K562 (cell line): ENCODE data around the gene DUSP28. TPM values are rescaled to one million over a fixed set of nuclear protein-coding genes. Genes with fewer than 3 reads are reported as not detected.

Experiments
- ATAC-seq: fragments of 200-7000 bp; cut with Tn5 transposase; 3 replicates; pipeline ENCODE4 v1.9.1; 2020; ENCODE audit warnings: moderate library complexity
- BruUV-seq: library from RNA; stranded (reverse); fragments of 400-500 nt; replicated peaks from 2 replicates; lab custom pipeline; 2021; lab: Mats Ljungman, UMichigan
- CTCF ChIA-PET: fragments of 300-600 bp; formaldehyde crosslinking; extraction: SDS; loops from one replicate; lab custom pipeline; 2021; ENCODE audit warnings: low intra/inter-chr PET ratio; lab: Yijun Ruan, JAX
- POLR2A ChIA-PET: fragments of 300-600, 350-650 bp; sonication (Branson Sonifier 250); formaldehyde crosslinking; extraction: SDS; loops from one replicate; lab custom pipeline; 2021; ENCODE audit warnings: antibody characterized with exemption, inconsistent platforms; lab: Yijun Ruan, JAX
- DNase-seq, 4 experiments: peaks; one replicate each; pipeline versions ENCODE4 v3.0.0 to v3.0.0-alpha.2; 2011 to 2018; ENCODE audit warnings: low spot score in 3 of 4, mixed read lengths in 3 of 4; ENCODE audit errors: extremely low read depth in 1 of 4
- FAIRE-seq: peaks from 2 replicates; lab custom pipeline; 2011; peaks lifted over from hg19 to GRCh38; lab: Jason Lieb, UNC
- H2AFZ ChIP-seq: 2 replicates; pipeline ENCODE4 v1.6.0; 2011; ENCODE audit warnings: low read depth, low read length, control low read depth, inconsistent platforms
- H3K27ac ChIP-seq: fragments of 200-600 bp; 3 replicates; pipeline ENCODE4 v1.8.0; 2011; ENCODE audit warnings: low read depth, mild to moderate bottlenecking, control low read depth, inconsistent platforms, low read length, moderate library complexity, mixed read lengths; ENCODE audit errors: extremely low read depth
- H3K27me3 ChIP-seq, 2 experiments: fragments of 300-600 bp in 1 of 2; 2 replicates in 1 of 2; 3 replicates in 1 of 2; pipeline versions ENCODE4 v1.6.0 to v1.8.0; 2011; ENCODE audit warnings: inconsistent platforms in 2 of 2, low read length in 2 of 2, mild to moderate bottlenecking in 1 of 2, mixed read lengths in 1 of 2, moderate library complexity in 1 of 2; ENCODE audit not compliant: control insufficient read depth in 2 of 2, insufficient read depth in 2 of 2
- H3K36me3 ChIP-seq: fragments of 300-600 bp; 3 replicates; pipeline ENCODE4 v1.8.0; 2011; ENCODE audit warnings: mild to moderate bottlenecking, low read length, inconsistent platforms; ENCODE audit not compliant: control insufficient read depth, insufficient read depth
- H3K4me1 ChIP-seq, 2 experiments: fragments of 200-600 bp in 1 of 2; replicated peaks in 1 of 2; 2 replicates in 1 of 2; 3 replicates in 1 of 2; pipeline versions ENCODE4 v1.5.1 to v1.8.0; 2011; ENCODE audit warnings: inconsistent platforms in 2 of 2, low read length in 2 of 2, mild to moderate bottlenecking in 1 of 2, mixed read lengths in 1 of 2, moderate library complexity in 1 of 2; ENCODE audit not compliant: control insufficient read depth in 2 of 2, insufficient read depth in 2 of 2
- H3K4me2 ChIP-seq: 2 replicates; pipeline ENCODE4 v1.6.1; 2011; ENCODE audit warnings: low read length, control low read depth, inconsistent platforms, mixed read lengths; ENCODE audit not compliant: insufficient read depth
- H3K4me3 ChIP-seq: fragments of 200-600 bp; sonication (generic), shearing (Covaris generic); 2 replicates; pipeline ENCODE4 v1.5.1; 2016; ENCODE audit warnings: control low read depth, inconsistent platforms
- H3K79me2 ChIP-seq: fragments of 200-600 bp; 3 replicates; pipeline ENCODE4 v1.8.0; 2011; ENCODE audit warnings: low read length, inconsistent platforms; ENCODE audit not compliant: control insufficient read depth, insufficient read depth
- H3K9ac ChIP-seq, 2 experiments: 2 replicates each; pipeline versions ENCODE4 v1.6.0 to v1.6.1; 2011; ENCODE audit warnings: low read depth in 2 of 2, low read length in 2 of 2, control low read depth in 1 of 2, inconsistent platforms in 1 of 2, mild to moderate bottlenecking in 1 of 2, mixed read lengths in 1 of 2; ENCODE audit not compliant: insufficient read depth in 1 of 2
- H3K9me1 ChIP-seq: one replicate; pipeline ENCODE4 v1.6.0; 2011; ENCODE audit warnings: inconsistent platforms, mild to moderate bottlenecking, low read length, moderate library complexity; ENCODE audit not compliant: control insufficient read depth, insufficient read depth
- H3K9me3 ChIP-seq: replicated peaks from 2 replicates; pipeline ENCODE4 v1.5.1; 2011; ENCODE audit warnings: low read depth, low read length, inconsistent platforms; ENCODE audit not compliant: control insufficient read depth, insufficient read depth
- H4K20me1 ChIP-seq: replicated peaks from 2 replicates; pipeline ENCODE4 v1.6.1; 2011; ENCODE audit warnings: low read length, inconsistent platforms, mixed read lengths; ENCODE audit not compliant: control insufficient read depth, insufficient read depth
- GATAD2A ChIP-seq: fragments of 450-650 bp; IDR thresholded peaks from 2 replicates; pipeline ENCODE4 v1.6.1; 2017
- NR2F6 ChIP-seq: fragments of 450-650 bp; formaldehyde crosslinking; IDR thresholded peaks from 2 replicates; pipeline ENCODE4 v1.4.0; 2020; ENCODE audit warnings: mild to moderate bottlenecking
- RFX7 ChIP-seq: fragments of 250-450 bp; sonication (Bioruptor Pico); IDR thresholded peaks from 2 replicates; pipeline ENCODE4 v1.5.1; 2021; ENCODE audit warnings: mild to moderate bottlenecking
- U2AF2 ChIP-seq: fragments of 200-400 bp; formaldehyde crosslinking; optimal IDR thresholded peaks from 2 replicates; pipeline ENCODE3; 2017; ENCODE audit warnings: low read depth, mild to moderate bottlenecking, low read length
- ZFP30 ChIP-seq: fragments of 250-450 bp; sonication (Bioruptor Pico); IDR thresholded peaks from 2 replicates; pipeline ENCODE4 v1.8.0; 2022; ENCODE audit warnings: moderate library complexity, mild to moderate bottlenecking, inconsistent platforms, borderline replicate concordance
- ZNF224 ChIP-seq: sonication (generic); formaldehyde crosslinking; IDR thresholded peaks from 2 replicates; pipeline ENCODE4 v1.8.0; 2022; ENCODE audit warnings: mild to moderate bottlenecking, missing genetic modification reagents
- ZNF668 ChIP-seq: fragments of 250-450 bp; sonication (Bioruptor Pico); IDR thresholded peaks from 2 replicates; pipeline ENCODE4 v1.8.0; 2022; ENCODE audit warnings: mild to moderate bottlenecking, inconsistent platforms
- WGBS: fragments of 100-300 bp; shearing (Covaris generic); methylation state at CpG from one replicate; pipeline ENCODE4 v1.1.6; 2016; ENCODE audit warnings: low coverage, mixed read lengths; ENCODE audit not compliant: insufficient coverage; ENCODE audit errors: missing lambda C conversion rate; 5-methylcytosine and 5-hydroxymethylcytosine counted together
- in situ Hi-C: fragments of 300-500 bp; cut with MboI; formaldehyde crosslinking; loops from 4 replicates; pipeline ENCODE4 v1.15.0; 2018; ENCODE audit warnings: inconsistent platforms, mixed read lengths
- intact Hi-C: fragments of 100-400 bp; cut with micrococcal nuclease; formaldehyde crosslinking; loops from 2 replicates; pipeline ENCODE4 v1.14.2; 2022
- polyA plus RNA-seq, 8 experiments: library from polyadenylated mRNA; depleted of rRNA in 4 of 8; stranded (reverse) in 5 of 8; unstranded in 3 of 8; fragments of >200 nt; fragmentation: Nextera tagmentation in 2 of 8; fragmentation: Illumina TruSeq in 1 of 8; extraction: Ambion mirVana in 2 of 8; extraction: Trizol in 1 of 8; gene quantifications; 2 replicates each; pipeline versions ENCODE4 v1.2.1 to v1.2.3, GENCODE V29; 2011 to 2014; ENCODE audit warnings: inconsistent platforms in 1 of 8, missing spikeins in 1 of 8
- total RNA-seq, 7 experiments: library from RNA; depleted of rRNA in 6 of 7; stranded (reverse); fragments of >200 nt in 6 of 7; fragmentation: Illumina TruSeq in 2 of 7; extraction: Trizol in 2 of 7; gene quantifications; 2 replicates each; pipeline versions ENCODE4 v1.2.1 to v1.2.3, GENCODE V29; 2011 to 2021; ENCODE audit warnings: low replicate concordance in 1 of 7
- TF ChIP-seq, protein P1 (sequence below), 3 experiments: fragments of 200-800 bp in 1 of 3; sonication (Bioruptor generic) in 1 of 3; sonication (generic) in 1 of 3; formaldehyde crosslinking in 1 of 3; IDR thresholded peaks; 2 replicates each; pipeline versions ENCODE4 v1.6.1 to v1.8.0; 2016 to 2022; ENCODE audit warnings: mild to moderate bottlenecking in 2 of 3, missing compliant biosample characterization in 2 of 3, missing genetic modification characterization in 2 of 3, missing genetic modification reagents in 1 of 3
- TF ChIP-seq, protein P2 (sequence below): sonication (generic); formaldehyde crosslinking; IDR thresholded peaks from 2 replicates; pipeline ENCODE4 v1.8.1; 2023; ENCODE audit warnings: mild to moderate bottlenecking, missing genetic modification reagents, moderate library complexity

The DUSP28 gene
- total and polyA plus RNA-seq, 9 of the 15 experiments (the other 6 are each of a cell fraction or from before 2014, with no cell fraction given): 2.8 to 8.1 (median 4.2) TPM

- ATAC-seq: no peak
- in situ Hi-C loops: no loop called here
- H3K36me3 ChIP-seq: peaks cover 16% of the 10 kb centered on the region; the same call in 2 of the 3 replicates
- intact Hi-C loops: no loop called here
- POLR2A ChIA-PET: interaction anchor here (1.0 kb wide), 1 partner anchor 9 kb away, joined by 4 read pairs; no protein-coding TSS in a partner anchor
- peak overlapping the region; percentile 20 for H3K27ac ChIP-seq
- no peak overlapping the region for H2AFZ ChIP-seq
- H3K9me3 ChIP-seq: no peaks in the 10 kb centered on the region
- H3K4me1 ChIP-seq: peaks cover 35 to 51% of the 10 kb centered on the region in 2 experiments
- H3K9ac ChIP-seq: peak overlapping the region; percentile 82 to 95
- H3K4me2 ChIP-seq: peak overlapping the region; percentile 93
- peaks cover 64% of the 10 kb centered on the region for H3K79me2 ChIP-seq
- H4K20me1 ChIP-seq: no peaks in the 10 kb centered on the region; the same call in 1 of the 2 replicates
- H3K27me3 ChIP-seq: no peaks in the 10 kb centered on the region
- no peak for FAIRE-seq
- DNase-seq: no peak
- H3K4me3 ChIP-seq: peak overlapping the region; percentile 92
- H3K9me1 ChIP-seq: no peaks in the 10 kb centered on the region
- BruUV-seq: no TSS peak
- WGBS: 23% methylated on average over 6 of the region's 6 CpGs
- TF ChIP-seq, protein P1, sequence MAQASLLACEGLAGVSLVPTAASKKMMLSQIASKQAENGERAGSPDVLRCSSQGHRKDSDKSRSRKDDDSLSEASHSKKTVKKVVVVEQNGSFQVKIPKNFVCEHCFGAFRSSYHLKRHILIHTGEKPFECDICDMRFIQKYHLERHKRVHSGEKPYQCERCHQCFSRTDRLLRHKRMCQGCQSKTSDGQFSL (CRISPR knock-in tag; IDR thresholded peaks at IDR 0.05): no peak
- TF ChIP-seq, protein P1 (tag; IDR thresholded peaks at IDR 0.05): no peak
- TF ChIP-seq U2AF2 (no peak), GATAD2A (no peak), ZNF224 (no peak), ZNF668 (CRISPR knock-in tag) (no peak), ZFP30 (CRISPR knock-in tag) (no peak), RFX7 (CRISPR knock-in tag) (no peak), NR2F6 (CRISPR knock-in tag) (no peak)
- TF ChIP-seq, protein P2, sequence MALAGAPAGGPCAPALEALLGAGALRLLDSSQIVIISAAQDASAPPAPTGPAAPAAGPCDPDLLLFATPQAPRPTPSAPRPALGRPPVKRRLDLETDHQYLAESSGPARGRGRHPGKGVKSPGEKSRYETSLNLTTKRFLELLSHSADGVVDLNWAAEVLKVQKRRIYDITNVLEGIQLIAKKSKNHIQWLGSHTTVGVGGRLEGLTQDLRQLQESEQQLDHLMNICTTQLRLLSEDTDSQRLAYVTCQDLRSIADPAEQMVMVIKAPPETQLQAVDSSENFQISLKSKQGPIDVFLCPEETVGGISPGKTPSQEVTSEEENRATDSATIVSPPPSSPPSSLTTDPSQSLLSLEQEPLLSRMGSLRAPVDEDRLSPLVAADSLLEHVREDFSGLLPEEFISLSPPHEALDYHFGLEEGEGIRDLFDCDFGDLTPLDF (CRISPR knock-in tag): no peak
- TF ChIP-seq, all 486 proteins: peak for 0
- CTCF ChIA-PET: no interaction called here
Observed at GRCh38 chr2:240585101-240585500, 24.9 kb downstream of the DUSP28 start.
